GM23248 (cell line): ENCODE results near the gene GSTM4. TPM values are rescaled to one million over a fixed set of nuclear protein-coding genes. Genes with fewer than 3 reads are reported as not detected.
A peak's percentile ranks its signal among the peaks of the same experiment; 100 is the strongest.

ENCODE experiments used
- DNase-seq: peaks from one replicate; pipeline ENCODE4 v3.0.0-alpha.2; 2015
- H2AFZ ChIP-seq: fragments of 200-600 bp; sonication (generic); 2 replicates; pipeline ENCODE4 v1.6.1; 2016; ENCODE audit warnings: antibody characterized with exemption
- H3F3A ChIP-seq: fragments of 200-600 bp; sonication (generic); 2 replicates; pipeline ENCODE4 v1.6.1; 2016; ENCODE audit warnings: mild to moderate bottlenecking, antibody characterized with exemption, mixed run types; ENCODE audit not compliant: insufficient read depth
- H3K27ac ChIP-seq: fragments of 200-600 bp; sonication (generic); 2 replicates; pipeline ENCODE4 v1.5.1; 2016; ENCODE audit warnings: mild to moderate bottlenecking
- H3K27me3 ChIP-seq: fragments of 200-600 bp; sonication (generic); replicated peaks from 2 replicates; pipeline ENCODE4 v1.6.1; 2016; ENCODE audit warnings: mild to moderate bottlenecking; ENCODE audit not compliant: insufficient read depth
- H3K36me3 ChIP-seq: fragments of 200-600 bp; sonication (generic); 2 replicates; pipeline ENCODE4 v1.6.1; 2016; ENCODE audit warnings: low read depth, mild to moderate bottlenecking
- H3K4me1 ChIP-seq: fragments of 200-600 bp; sonication (generic); 2 replicates; pipeline ENCODE4 v1.6.1; 2016; ENCODE audit warnings: mild to moderate bottlenecking; ENCODE audit not compliant: insufficient read depth
- H3K4me2 ChIP-seq: fragments of 200-600 bp; sonication (generic); one replicate; pipeline ENCODE4 v1.6.1; 2016; ENCODE audit warnings: mild to moderate bottlenecking; ENCODE audit not compliant: unreplicated experiment
- H3K4me3 ChIP-seq: fragments of 200-600 bp; sonication (generic); 2 replicates; pipeline ENCODE4 v1.5.1; 2016; ENCODE audit warnings: mild to moderate bottlenecking
- H3K79me2 ChIP-seq: fragments of 200-600 bp; sonication (generic); 2 replicates; pipeline ENCODE4 v1.6.1; 2016; ENCODE audit warnings: mild to moderate bottlenecking; ENCODE audit not compliant: insufficient read depth
- H3K9ac ChIP-seq: fragments of 200-600 bp; sonication (generic); 2 replicates; pipeline ENCODE4 v1.6.1; 2016; ENCODE audit warnings: mild to moderate bottlenecking
- H3K9me2 ChIP-seq: fragments of 200-600 bp; sonication (generic); 2 replicates; pipeline ENCODE4 v1.6.1; 2016; ENCODE audit warnings: mixed run types, mild to moderate bottlenecking, moderate library complexity; ENCODE audit not compliant: insufficient read depth
- H3K9me3 ChIP-seq: fragments of 200-600 bp; sonication (generic); one replicate; pipeline ENCODE4 v1.6.1; 2017; ENCODE audit warnings: low read depth
- H4K20me1 ChIP-seq: fragments of 200-600 bp; sonication (generic); 2 replicates; pipeline ENCODE4 v1.6.0; 2016; ENCODE audit not compliant: insufficient read depth
- EZH2 ChIP-seq: fragments of 200-600 bp; sonication (generic); IDR thresholded peaks from 2 replicates; pipeline ENCODE4 v1.6.1; 2018; ENCODE audit warnings: antibody characterized with exemption, mild to moderate bottlenecking; ENCODE audit not compliant: insufficient read depth, poor library complexity, severe bottlenecking
- EZH2phosphoT487 ChIP-seq: fragments of 200-600 bp; sonication (generic); IDR thresholded peaks from 2 replicates; pipeline ENCODE4 v1.6.1; 2018; ENCODE audit warnings: antibody characterized with exemption, moderate library complexity, mild to moderate bottlenecking, low read depth; ENCODE audit not compliant: insufficient read depth
- WGBS, 2 experiments: methylation state at CpG; one replicate each; pipeline ENCODE4 v1.1.6; 2015 to 2017; ENCODE audit warnings: low lambda C conversion rate in 2 of 2, low coverage in 1 of 2; ENCODE audit errors: missing lambda C conversion rate in 2 of 2; 5-methylcytosine and 5-hydroxymethylcytosine counted together
- in situ Hi-C: fragments of 300-500 bp; cut with MboI; formaldehyde crosslinking; loops from 2 replicates; pipeline ENCODE4 v1.15.0; 2020
- polyA plus RNA-seq: library from polyadenylated mRNA; unstranded; fragments of >200 nt; fragmentation: Nextera tagmentation; extraction: Ambion mirVana; gene quantifications from 2 replicates; pipeline ENCODE4 v1.2.1, GENCODE V29; 2016
- total RNA-seq: library from RNA; depleted of rRNA; stranded (reverse); fragments of >200 nt; shearing (Covaris generic); gene quantifications from 2 replicates; pipeline ENCODE4 v1.2.3, GENCODE V29; 2014

Gene GSTM4
- total and polyA plus RNA-seq, 2 experiments from 2014 or later, result 6.2 to 12.4 TPM

DNA sequence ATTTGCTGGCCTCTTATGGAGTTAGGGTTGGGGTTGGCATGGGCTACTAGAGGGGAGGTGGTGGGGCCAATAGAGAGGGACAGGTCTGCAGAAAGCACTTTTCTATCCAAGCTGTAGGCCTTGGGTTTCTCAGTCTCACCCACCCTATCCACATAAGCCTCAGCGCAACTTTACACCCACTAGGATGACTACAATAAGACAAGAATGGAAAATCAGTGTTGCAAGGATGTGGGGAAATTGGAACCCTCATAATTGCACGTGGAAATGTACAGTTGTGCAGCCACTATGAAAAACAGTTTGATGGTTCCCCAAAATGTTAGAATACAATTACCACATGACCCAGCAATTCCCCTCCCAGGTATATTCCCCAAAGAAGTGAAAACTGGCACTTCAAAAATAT is 14.0 kb upstream of the GSTM4 start:
- no peaks in the 10 kb centered on the region for H3K27me3 ChIP-seq
- no peaks in the 10 kb centered on the region for H3K36me3 ChIP-seq
- no peaks in the 10 kb centered on the region for H3F3A ChIP-seq
- WGBS, 2 experiments, result 87 to 95% methylated on average over 2 of the region's 2 CpGs
- H3K9me3 ChIP-seq, result no peaks in the 10 kb centered on the region
- TF ChIP-seq EZH2 (no peak), EZH2phosphoT487 (no peak)
- no peaks in the 10 kb centered on the region for H3K4me1 ChIP-seq
- no peak for DNase-seq
- H3K4me3 ChIP-seq, result no peak overlapping the region
- no peaks in the 10 kb centered on the region for H4K20me1 ChIP-seq
- H3K27ac ChIP-seq, result no peak overlapping the region
- no peak overlapping the region for H3K4me2 ChIP-seq
- H2AFZ ChIP-seq, result no peak overlapping the region
- in situ Hi-C loops, result loop anchor here (10.0 kb wide), 2 partner anchors 113 to 343 kb away; partner anchors contain the start of gene AHCYL1
- no peaks in the 10 kb centered on the region for H3K79me2 ChIP-seq
- no peaks in the 10 kb centered on the region for H3K9me2 ChIP-seq
- H3K9ac ChIP-seq, result no peak overlapping the region

DNA sequence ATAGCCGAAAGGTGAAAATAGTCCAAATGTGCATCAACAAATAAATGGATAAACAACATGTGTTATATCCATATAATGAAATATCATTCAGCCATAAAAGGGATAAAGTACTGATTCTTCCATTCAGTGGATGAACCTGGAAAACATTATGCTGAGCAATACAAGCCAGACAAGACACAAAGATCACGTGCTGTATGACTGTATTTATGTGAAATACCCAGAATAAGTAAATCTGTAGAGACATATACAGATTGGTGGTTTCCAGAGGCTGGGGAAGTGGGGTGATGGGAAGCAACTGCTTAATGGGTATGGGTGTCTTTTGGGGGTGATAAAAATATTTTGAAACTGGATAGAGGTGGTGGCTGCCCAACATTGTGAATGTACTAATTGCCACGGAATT is 13.3 kb upstream of the GSTM4 start:
- Histone ChIP-seq H3K79me2 (no peaks in the 10 kb centered on the region), H3F3A (no peaks in the 10 kb centered on the region), H2AFZ (no peak overlapping the region), H3K4me3 (no peak overlapping the region), H3K9ac (no peak overlapping the region), H3K4me1 (no peaks in the 10 kb centered on the region), H3K27ac (no peak overlapping the region), H3K4me2 (no peak overlapping the region), H3K9me2 (no peaks in the 10 kb centered on the region), H4K20me1 (no peaks in the 10 kb centered on the region), H3K36me3 (no peaks in the 10 kb centered on the region), H3K27me3 (no peaks in the 10 kb centered on the region), H3K9me3 (no peaks in the 10 kb centered on the region)
- in situ Hi-C loops, result loop anchor here (10.0 kb wide), 2 partner anchors 112 to 342 kb away; partner anchors contain the start of gene AHCYL1
- TF ChIP-seq EZH2, result no peak
- no peak for TF ChIP-seq EZH2phosphoT487
- 43 to 48% methylated on average over 3 of the region's 3 CpGs for WGBS, 2 experiments
- peak; percentile 65 for DNase-seq

DNA sequence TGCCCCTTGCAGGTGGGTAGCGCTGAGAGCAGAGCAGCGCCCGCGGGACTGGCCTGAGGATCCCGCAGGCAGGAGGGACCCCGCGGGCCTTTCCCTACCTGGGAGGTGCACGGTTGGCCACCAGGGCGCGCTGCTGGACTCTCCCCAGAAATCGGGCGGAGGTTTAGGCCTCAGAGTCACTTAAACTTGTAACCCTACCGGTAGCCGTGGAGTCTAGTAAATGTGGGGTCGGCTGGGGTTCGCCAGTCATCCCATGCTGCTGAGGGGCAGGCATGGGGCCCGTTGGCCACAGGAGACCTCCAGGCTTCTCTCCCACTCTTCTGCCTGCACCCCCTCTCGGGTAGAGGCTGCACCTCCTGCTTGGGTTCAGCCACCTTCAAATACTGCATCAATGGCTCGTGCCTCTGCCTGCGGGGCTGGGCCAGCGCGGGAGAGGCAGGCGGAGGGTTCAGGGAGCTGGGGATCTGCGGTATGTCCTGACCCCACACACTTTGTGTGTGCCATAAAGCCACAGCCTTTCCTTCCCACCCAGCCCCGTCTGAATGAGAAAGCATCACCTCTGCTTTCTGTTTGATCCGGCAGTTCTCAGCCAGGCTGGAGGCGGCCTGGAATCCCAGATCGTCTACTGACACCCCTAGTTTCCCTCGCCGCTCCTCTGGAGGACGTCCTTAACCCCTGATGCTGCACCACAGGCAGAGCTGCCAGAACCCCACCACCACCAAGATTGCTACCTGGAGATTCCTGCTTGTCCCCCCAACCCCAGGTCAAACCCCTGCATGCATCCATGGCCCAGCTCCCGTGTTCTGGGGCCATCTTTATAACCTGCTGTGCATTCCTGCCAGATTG is 12.3 kb upstream of the GSTM4 start:
- in situ Hi-C loops, result loop anchor here (10.0 kb wide), 2 partner anchors 111 to 341 kb away; partner anchors contain the start of gene AHCYL1
- WGBS, 2 experiments, result 44 to 55% methylated on average over 23 to 32 of the region's 32 CpGs
- TF ChIP-seq EZH2phosphoT487, result no peak
- TF ChIP-seq EZH2, result no peak

DNA sequence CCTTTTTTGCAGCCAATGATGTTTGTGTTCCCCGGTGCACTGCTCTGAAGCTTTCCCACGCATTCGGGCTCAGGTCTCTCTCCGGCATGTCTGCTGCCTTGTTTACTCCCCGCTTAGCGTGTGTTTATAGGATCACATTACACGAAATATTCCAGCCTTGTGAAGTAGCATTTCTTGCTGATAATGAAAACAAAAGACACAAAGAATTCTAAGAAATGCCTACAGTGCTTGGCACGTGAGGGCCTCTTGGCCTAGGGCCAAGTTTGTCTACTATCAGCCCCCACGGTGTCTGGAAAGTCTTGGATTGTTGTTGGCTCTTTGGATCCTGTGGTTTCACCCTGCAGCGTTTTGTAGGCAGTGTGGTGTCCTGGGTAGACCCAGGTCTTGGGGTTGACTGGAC is 11.2 kb upstream of the GSTM4 start:
- no peaks in the 10 kb centered on the region for H3K9me2 ChIP-seq
- no peaks in the 10 kb centered on the region for H3K27me3 ChIP-seq
- H3K4me1 ChIP-seq, result no peaks in the 10 kb centered on the region
- H2AFZ ChIP-seq, result no peak overlapping the region
- DNase-seq, result no peak
- H3K27ac ChIP-seq, result no peak overlapping the region
- H3K4me3 ChIP-seq, result no peak overlapping the region
- no peaks in the 10 kb centered on the region for H3K36me3 ChIP-seq
- H3K9me3 ChIP-seq, result no peaks in the 10 kb centered on the region
- WGBS, 2 experiments, result 77% methylated on average over 10 of the region's 10 CpGs
- no peaks in the 10 kb centered on the region for H3F3A ChIP-seq
- H3K9ac ChIP-seq, result no peak overlapping the region
- in situ Hi-C loops, result loop anchor here (10.0 kb wide), 2 partner anchors 110 to 340 kb away; partner anchors contain the start of gene AHCYL1
- TF ChIP-seq EZH2phosphoT487, result no peak
- TF ChIP-seq EZH2, result no peak
- no peaks in the 10 kb centered on the region for H4K20me1 ChIP-seq
- no peak overlapping the region for H3K4me2 ChIP-seq
- H3K79me2 ChIP-seq, result no peaks in the 10 kb centered on the region

More for the DNA sequence above, 12.3 kb upstream of the GSTM4 start:
- no peak overlapping the region for H3K4me3 ChIP-seq
- H3F3A ChIP-seq, result no peaks in the 10 kb centered on the region
- no peak overlapping the region for H3K27ac ChIP-seq
- no peaks in the 10 kb centered on the region for H3K27me3 ChIP-seq
- H2AFZ ChIP-seq, result peak overlapping the region; percentile 93
- H3K79me2 ChIP-seq, result no peaks in the 10 kb centered on the region
- no peak overlapping the region for H3K4me2 ChIP-seq
- no peaks in the 10 kb centered on the region for H4K20me1 ChIP-seq
- no peaks in the 10 kb centered on the region for H3K9me3 ChIP-seq
- 0 out of 2 replicates have a peak overlapping the region, but pooled peaks have one; percentile 32 for H3K9ac ChIP-seq
- no peaks in the 10 kb centered on the region for H3K36me3 ChIP-seq
- no peaks in the 10 kb centered on the region for H3K9me2 ChIP-seq
- DNase-seq, result peak; percentile 81
- H3K4me1 ChIP-seq, result no peaks in the 10 kb centered on the region
